Activated CD4-positive, alpha-beta memory T cell treated with anti-CD3 and anti-CD28 coated beads for 36 hours (primary cell): Measurements from ENCODE around the gene ZNF358. TPM values are rescaled to one million over a fixed set of nuclear protein-coding genes. Genes with fewer than 3 reads are reported as not detected.

Experiments
- CTCF ChIA-PET: fragments of 350-600 bp; sonication (Branson Sonifier 250); formaldehyde crosslinking; loops from one replicate; lab custom pipeline; 2021; ENCODE audit warnings: antibody characterized with exemption, inconsistent platforms; lab: Charles Lee
- POLR2A ChIA-PET: fragments of 350-600 bp; sonication (Branson Sonifier 250); formaldehyde crosslinking; loops from one replicate; lab custom pipeline; 2021; ENCODE audit warnings: antibody characterized with exemption; lab: Charles Lee
- DNase-seq: peaks from one replicate; pipeline ENCODE4 v3.0.0-alpha.2; 2020
- H3K27ac Mint-ChIP-seq: one replicate; pipeline ENCODE4 v1.8.0; 2021; ENCODE audit warnings: mixed read lengths
- H3K27me3 Mint-ChIP-seq: one replicate; pipeline ENCODE4 v1.8.0; 2021; ENCODE audit warnings: mixed read lengths
- H3K36me3 Mint-ChIP-seq: one replicate; pipeline ENCODE4 v1.8.0; 2021; ENCODE audit warnings: mixed read lengths
- H3K4me1 Mint-ChIP-seq: one replicate; pipeline ENCODE4 v1.8.0; 2021; ENCODE audit warnings: low read depth, mixed read lengths
- H3K4me3 Mint-ChIP-seq: one replicate; pipeline ENCODE4 v1.8.0; 2021; ENCODE audit warnings: mild to moderate bottlenecking, mixed read lengths
- H3K9me3 Mint-ChIP-seq: one replicate; pipeline ENCODE4 v1.8.0; 2021; ENCODE audit warnings: mixed read lengths
- intact Hi-C: fragments of 100-400 bp; cut with micrococcal nuclease; formaldehyde crosslinking; loops from one replicate; pipeline ENCODE4 v1.15.1; 2023
- total RNA-seq, 2 experiments: library from RNA; stranded (reverse); gene quantifications; one replicate each; pipeline ENCODE4 v1.2.3, GENCODE V29; 2021

ZNF358 gene
- total RNA-seq, result 1 to 10 TPM; 4.6 to 6.0 TPM

DNA sequence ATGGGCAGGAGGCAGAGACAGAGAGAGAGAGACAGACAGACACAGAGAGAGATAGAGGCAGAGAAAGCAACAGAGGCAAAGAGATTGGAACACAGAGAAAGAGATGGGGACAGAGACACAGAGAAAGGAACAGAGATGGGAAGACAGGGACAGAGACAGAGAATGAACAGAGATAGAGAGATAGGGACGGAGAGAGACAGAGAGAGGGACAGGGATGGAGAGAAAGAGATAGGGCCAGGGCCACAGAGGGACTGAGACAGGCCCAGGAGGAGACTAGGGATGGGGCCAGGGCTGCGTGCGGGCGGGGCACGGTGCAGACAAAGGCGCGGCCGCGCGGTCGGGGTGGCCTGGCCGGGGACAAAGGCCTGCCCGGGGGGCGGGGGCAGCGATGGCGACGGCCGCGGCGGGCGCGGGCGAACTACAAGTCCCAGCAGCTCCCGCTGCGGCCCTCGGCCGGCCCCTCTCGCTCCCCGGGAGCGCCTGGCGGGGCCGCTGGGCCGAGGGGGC, at the start of gene ZNF358:
TSS of gene ZNF358 (plus strand) at position 459 of the 507 bp plus-strand sequence. CDS start 3,140 bp downstream, outside the sequence.
- ChIA-PET POLR2A (no interaction called here), CTCF (no interaction called here)
- peak; percentile 53 for DNase-seq
- no peak within 1 kb of the TSS for H3K27ac Mint-ChIP-seq
- intact Hi-C loops, result no loop called here
- H3K27me3 Mint-ChIP-seq, result peaks cover 16% of the 10 kb centered on the region
- peak within 1 kb of the TSS; percentile 62 for H3K4me3 Mint-ChIP-seq
- peaks cover 7% of the 10 kb centered on the region for H3K4me1 Mint-ChIP-seq
- H3K36me3 Mint-ChIP-seq, result no peaks in the 10 kb centered on the region
- no peaks in the 10 kb centered on the region for H3K9me3 Mint-ChIP-seq

DNA sequence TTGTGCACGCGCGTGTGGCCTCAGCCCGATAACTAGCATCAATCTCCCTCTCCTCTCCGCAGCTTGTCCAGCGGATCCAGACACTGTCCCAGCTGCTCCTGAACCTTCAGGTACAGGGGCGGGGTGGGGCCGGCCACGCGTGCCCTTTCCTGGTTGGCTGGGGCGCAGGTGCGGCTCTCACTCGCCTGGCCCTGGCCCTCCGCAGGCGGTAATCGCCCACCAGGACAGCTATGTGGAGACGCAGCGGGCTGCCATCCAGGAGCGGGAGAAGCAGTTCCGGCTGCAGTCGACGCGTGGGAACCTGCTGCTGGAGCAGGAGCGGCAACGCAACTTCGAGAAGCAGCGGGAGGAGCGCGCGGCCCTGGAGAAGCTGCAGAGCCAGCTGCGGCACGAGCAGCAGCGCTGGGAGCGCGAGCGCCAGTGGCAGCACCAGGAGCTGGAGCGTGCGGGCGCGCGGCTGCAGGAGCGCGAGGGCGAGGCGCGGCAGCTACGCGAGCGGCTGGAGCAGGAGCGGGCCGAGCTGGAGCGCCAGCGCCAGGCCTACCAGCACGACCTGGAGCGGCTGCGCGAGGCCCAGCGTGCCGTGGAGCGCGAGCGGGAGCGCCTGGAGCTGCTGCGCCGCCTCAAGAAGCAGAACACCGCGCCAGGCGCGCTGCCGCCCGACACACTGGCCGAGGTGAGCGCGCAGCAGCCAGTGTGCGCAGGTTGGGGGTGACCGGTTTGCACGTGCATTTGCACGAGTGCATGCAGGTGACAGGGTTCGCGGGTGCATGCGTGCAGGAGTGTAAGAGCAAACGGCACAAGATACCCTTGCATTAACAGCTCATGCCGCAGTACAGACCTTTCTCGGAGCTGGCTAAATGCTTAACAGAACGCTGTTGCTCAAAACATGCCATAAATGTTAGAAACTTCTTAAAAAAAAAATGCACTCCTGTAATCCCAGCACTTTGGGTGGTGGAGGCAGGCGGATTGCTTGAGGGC, 48.6 kb upstream of the ZNF358 start:
- no peak for DNase-seq
- H3K27me3 Mint-ChIP-seq, result no peaks in the 10 kb centered on the region
- peaks cover 12% of the 10 kb centered on the region for H3K36me3 Mint-ChIP-seq
- no peaks in the 10 kb centered on the region for H3K9me3 Mint-ChIP-seq
- no peak overlapping the region for H3K4me3 Mint-ChIP-seq
- intact Hi-C loops, result no loop called here
- ChIA-PET POLR2A (no interaction called here), CTCF (interaction anchor here (0.5 kb wide), 1 partner anchor 25 kb away, joined by 3 read pairs; no protein-coding TSS in a partner anchor)
- no peaks in the 10 kb centered on the region for H3K4me1 Mint-ChIP-seq
- H3K27ac Mint-ChIP-seq, result no peak overlapping the region

DNA sequence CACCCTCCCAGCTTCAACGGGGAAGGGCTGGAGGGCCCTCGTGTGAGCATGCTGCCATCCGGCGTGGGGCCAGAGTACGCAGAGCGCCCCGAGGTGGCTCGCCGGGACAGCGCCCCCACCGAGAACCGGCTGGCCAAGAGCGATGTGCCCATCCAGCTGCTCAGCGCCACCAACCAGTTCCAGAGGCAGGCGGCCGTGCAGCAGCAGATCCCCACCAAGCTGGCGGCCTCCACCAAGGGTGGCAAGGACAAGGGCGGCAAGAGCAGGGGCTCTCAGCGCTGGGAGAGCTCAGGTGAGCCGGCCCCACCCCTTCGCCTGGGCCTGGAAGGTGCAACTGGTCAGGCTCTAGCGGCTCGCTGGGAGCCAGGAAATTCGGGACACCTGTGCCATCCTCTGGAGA, 47.1 kb upstream of the ZNF358 start:
- ChIA-PET POLR2A (interaction anchor here (0.6 kb wide), 1 partner anchor 1416 kb away, joined by 3 read pairs; no protein-coding TSS in a partner anchor), CTCF (no interaction called here)
- H3K27ac Mint-ChIP-seq, result no peak overlapping the region
- peaks cover 9% of the 10 kb centered on the region for H3K36me3 Mint-ChIP-seq
- H3K4me3 Mint-ChIP-seq, result no peak overlapping the region
- no peak for DNase-seq
- intact Hi-C loops, result no loop called here
- no peaks in the 10 kb centered on the region for H3K4me1 Mint-ChIP-seq
- H3K27me3 Mint-ChIP-seq, result no peaks in the 10 kb centered on the region
- H3K9me3 Mint-ChIP-seq, result no peaks in the 10 kb centered on the region

DNA sequence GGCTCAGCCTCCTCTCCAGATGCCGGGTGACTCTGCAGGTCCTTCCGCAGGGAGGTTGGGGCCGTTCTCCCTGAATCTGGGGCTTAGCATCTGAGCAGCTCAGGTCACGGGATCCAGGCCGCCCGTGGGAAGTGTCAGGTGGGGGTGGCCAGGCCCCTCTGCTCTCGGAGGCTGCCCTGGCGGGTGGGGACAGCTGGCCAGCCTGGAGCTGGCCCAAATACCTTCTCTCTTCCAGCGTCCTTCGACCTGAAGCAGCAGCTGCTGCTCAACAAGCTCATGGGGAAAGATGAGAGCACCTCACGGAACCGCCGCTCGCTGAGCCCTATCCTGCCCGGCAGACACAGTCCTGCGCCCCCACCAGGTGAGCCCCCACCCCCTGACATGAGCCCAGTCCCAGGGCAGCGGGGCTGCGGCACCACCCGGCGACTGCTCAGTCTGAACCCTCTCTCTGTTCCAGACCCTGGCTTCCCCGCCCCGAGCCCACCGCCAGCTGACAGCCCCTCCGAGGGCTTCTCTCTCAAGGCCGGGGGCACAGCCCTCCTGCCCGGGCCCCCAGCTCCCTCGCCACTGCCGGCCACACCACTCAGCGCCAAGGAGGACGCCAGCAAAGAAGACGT, 46.1 kb upstream of the ZNF358 start:
- Mint-ChIP-seq H3K36me3 (peaks cover 7% of the 10 kb centered on the region), H3K4me3 (no peak overlapping the region), H3K27me3 (no peaks in the 10 kb centered on the region), H3K9me3 (no peaks in the 10 kb centered on the region), H3K4me1 (no peaks in the 10 kb centered on the region), H3K27ac (no peak overlapping the region)
- ChIA-PET CTCF (no interaction called here), POLR2A (no interaction called here)
- DNase-seq, result no peak
- intact Hi-C loops, result no loop called here

DNA sequence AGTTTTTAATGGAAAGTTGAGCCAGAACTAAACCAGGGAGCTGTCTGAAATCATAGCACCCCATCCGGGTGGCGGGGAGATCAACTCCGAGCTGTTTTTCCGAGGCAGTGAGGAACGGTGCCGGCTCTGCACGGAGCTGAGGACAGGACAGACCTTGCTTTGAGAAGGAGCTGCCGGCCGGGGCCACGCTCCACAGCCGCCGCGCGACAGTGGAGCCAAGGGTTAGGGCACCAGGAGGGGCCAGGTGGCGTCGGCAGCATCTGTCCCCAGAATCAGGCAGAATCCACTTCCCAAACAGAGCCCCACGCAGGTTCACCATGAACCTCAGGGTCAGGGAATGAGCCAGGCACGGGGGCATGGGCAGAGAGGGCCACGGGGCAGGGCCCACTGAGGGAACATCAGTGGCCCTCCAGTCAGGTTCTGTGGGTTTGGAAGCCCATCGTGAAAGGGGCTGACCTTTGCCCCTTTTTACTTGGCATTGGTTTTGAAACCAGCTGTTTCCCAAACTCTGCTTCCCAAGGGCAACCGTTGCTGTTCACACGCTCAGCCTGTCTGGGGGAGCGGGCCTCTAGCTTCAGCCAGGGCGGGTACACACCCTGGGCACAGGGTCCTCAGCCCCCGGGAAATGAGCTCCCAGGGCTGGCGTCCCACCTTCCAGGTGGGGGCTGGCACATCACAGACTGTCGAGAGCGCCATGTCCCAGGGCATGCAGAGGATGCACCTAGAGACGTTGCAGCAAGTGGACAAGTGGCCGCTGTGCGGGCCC, 45.2 kb upstream of the ZNF358 start:
- no peaks in the 10 kb centered on the region for H3K9me3 Mint-ChIP-seq
- no peaks in the 10 kb centered on the region for H3K4me1 Mint-ChIP-seq
- H3K4me3 Mint-ChIP-seq, result no peak overlapping the region
- H3K27ac Mint-ChIP-seq, result no peak overlapping the region
- no peaks in the 10 kb centered on the region for H3K27me3 Mint-ChIP-seq
- intact Hi-C loops, result no loop called here
- CTCF ChIA-PET, result no interaction called here
- no peak for DNase-seq
- H3K36me3 Mint-ChIP-seq, result peaks cover 7% of the 10 kb centered on the region
- POLR2A ChIA-PET, result no interaction called here

DNA sequence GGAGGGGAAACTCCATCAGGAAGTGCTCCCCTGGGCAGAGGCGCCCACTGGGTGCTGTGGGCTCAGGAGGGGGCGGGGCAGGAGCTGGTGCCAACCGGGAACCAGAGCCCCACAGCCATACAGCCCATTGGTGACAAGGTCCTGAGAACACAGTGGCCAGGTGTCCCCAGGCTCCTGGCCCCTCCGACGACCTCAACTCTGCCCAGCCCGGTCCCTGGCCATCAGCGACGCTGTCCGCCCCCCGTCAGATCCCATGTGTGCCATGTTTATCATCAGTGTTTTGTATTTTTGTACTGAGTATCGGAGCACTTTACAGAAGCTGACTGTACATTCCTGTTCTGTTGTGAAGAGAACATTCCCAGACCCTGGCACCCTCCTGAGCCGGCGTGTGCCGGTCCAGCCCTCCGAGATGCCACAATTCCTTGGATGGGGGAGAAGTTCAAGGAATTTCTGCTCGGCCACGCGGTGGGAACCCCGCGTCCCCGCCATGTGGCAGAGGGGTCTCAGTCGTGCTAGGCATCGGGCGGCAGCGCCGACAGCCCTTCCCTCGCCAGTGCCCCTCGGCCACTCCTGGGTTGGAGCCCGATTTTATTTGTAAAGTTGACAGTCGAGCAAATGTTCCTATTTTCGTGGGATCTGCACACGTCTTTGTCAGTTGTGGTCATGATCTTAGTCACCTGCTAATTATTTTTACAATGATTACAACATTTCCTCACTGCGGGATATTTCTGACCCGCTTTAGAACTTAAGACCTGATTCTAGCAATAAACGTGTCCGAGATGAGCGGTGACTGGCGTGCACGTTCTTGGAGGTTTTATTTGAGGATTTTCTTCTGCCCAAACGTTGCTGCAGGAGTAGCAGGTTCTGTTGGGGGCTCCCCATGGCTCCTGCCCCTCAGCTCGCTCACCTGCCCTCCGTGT, 43.9 kb upstream of the ZNF358 start:
- CTCF ChIA-PET, result no interaction called here
- H3K27me3 Mint-ChIP-seq, result no peaks in the 10 kb centered on the region
- no peak for DNase-seq
- peaks cover 7% of the 10 kb centered on the region for H3K36me3 Mint-ChIP-seq
- no peak overlapping the region for H3K27ac Mint-ChIP-seq
- H3K9me3 Mint-ChIP-seq, result no peaks in the 10 kb centered on the region
- H3K4me1 Mint-ChIP-seq, result no peaks in the 10 kb centered on the region
- intact Hi-C loops, result no loop called here
- POLR2A ChIA-PET, result no interaction called here
- H3K4me3 Mint-ChIP-seq, result no peak overlapping the region

DNA sequence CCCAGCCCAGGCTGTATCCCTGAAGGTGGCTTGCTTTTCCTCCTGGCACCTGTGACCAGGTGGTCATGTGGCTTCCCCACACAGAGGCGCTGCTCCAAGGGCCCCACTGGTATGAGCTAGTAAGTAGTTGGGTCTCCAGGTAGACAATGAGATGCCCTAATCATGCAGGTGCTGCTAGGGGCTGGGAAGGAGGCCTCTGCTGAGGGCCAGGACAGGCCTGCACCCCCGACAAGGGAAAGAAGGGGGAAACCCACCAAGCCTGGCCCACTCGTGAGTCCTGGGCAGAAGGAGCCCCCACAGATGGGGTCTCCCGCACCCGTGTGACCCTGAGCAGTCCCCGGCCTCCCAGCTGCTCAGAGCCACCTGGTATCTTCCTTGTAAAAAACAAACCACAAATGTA, 40.2 kb upstream of the ZNF358 start:
- intact Hi-C loops, result no loop called here
- no peak overlapping the region for H3K4me3 Mint-ChIP-seq
- no peaks in the 10 kb centered on the region for H3K4me1 Mint-ChIP-seq
- no peaks in the 10 kb centered on the region for H3K27me3 Mint-ChIP-seq
- peaks cover 5% of the 10 kb centered on the region for H3K36me3 Mint-ChIP-seq
- no peak for DNase-seq
- ChIA-PET POLR2A (no interaction called here), CTCF (no interaction called here)
- no peaks in the 10 kb centered on the region for H3K9me3 Mint-ChIP-seq
- H3K27ac Mint-ChIP-seq, result no peak overlapping the region

DNA sequence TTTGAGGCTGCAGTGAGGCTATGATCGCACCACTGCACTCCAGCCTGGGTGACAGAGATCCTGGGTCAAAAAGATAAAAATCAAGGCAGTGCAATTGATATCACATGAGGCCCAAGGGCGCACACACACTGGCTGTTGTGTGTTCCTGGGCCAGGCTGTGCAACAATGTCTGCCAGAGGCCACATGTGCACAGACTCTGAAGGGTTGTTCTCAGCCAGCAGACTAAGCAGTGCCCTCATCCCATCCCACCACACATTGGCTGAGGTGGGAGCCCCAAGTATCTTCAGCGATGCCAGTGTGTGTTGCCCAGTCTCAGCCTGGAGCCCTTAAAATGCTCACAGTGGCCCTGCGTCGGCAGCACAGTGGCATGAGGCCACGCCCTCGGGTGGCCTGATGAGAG, 39.7 kb upstream of the ZNF358 start:
- intact Hi-C loops, result no loop called here
- Mint-ChIP-seq H3K4me1 (no peaks in the 10 kb centered on the region), H3K9me3 (no peaks in the 10 kb centered on the region), H3K27ac (no peak overlapping the region), H3K27me3 (no peaks in the 10 kb centered on the region), H3K36me3 (peaks cover 5% of the 10 kb centered on the region), H3K4me3 (no peak overlapping the region)
- CTCF ChIA-PET, result no interaction called here
- DNase-seq, result no peak
- POLR2A ChIA-PET, result no interaction called here

DNA sequence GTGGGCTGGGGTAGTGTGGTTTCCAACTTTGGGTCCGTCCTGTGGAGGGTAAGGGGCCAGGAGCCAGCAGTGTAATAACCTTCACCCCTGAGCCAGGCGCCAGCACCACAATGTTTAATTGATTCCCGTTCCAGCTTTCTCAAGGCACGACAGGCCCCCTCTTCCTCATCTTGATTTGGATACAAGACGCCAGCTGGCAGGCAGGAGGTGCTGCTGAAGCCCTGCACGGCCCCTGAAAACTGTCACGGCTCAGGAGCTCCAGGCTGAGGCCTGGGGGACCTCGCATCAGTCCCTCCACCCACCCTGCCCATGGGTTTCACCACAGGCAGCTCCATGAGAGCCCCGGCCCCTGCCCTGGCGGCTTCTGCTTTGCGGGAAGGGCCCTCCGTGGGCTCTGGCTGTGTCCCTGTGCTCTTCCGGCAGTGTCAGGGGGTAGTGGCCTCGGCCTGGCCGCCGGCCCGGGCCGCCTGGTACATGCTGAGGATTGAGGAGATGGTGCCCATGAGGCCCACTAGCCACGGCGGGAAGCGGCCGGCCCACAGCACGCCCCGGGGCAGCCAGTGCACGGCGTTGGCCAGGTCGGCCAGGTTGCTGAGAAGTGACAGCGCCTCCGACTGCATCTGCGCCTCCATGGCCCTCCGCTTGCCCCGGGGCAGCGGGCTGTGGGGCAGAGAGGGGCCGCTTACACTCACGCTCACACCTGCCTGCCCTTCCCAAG, 39.0 kb upstream of the ZNF358 start:
- ChIA-PET POLR2A (no interaction called here), CTCF (no interaction called here)
- H3K36me3 Mint-ChIP-seq, result peaks cover 2% of the 10 kb centered on the region
- no peak for DNase-seq
- H3K4me3 Mint-ChIP-seq, result no peak overlapping the region
- no peak overlapping the region for H3K27ac Mint-ChIP-seq
- H3K4me1 Mint-ChIP-seq, result no peaks in the 10 kb centered on the region
- intact Hi-C loops, result no loop called here
- no peaks in the 10 kb centered on the region for H3K27me3 Mint-ChIP-seq
- no peaks in the 10 kb centered on the region for H3K9me3 Mint-ChIP-seq

DNA sequence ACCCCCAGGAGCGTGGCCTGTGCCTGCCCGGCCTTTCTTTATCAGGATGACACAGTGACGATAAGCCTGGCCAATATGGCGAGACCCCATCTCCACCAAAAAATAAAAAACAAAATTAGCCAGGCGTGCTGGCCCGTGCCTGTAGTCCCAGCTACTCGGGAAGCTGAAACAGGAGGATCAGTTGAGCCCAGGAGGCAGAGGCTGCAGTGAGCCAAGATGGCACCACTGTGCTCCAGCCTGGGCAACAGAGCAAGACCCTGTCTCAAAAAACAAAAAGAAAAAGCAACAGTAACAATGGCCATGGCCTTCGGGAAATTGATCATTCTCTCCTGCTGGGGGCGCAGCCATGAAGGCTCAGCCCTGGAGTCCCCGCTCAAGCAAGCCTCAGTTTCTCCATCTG, 38.1 kb upstream of the ZNF358 start:
- no peak overlapping the region for H3K4me3 Mint-ChIP-seq
- ChIA-PET POLR2A (no interaction called here), CTCF (no interaction called here)

More for the DNA sequence above, 38.1 kb upstream of the ZNF358 start:
- Mint-ChIP-seq H3K27me3 (no peaks in the 10 kb centered on the region), H3K4me1 (no peaks in the 10 kb centered on the region), H3K27ac (no peak overlapping the region), H3K36me3 (peaks cover 2% of the 10 kb centered on the region), H3K9me3 (no peaks in the 10 kb centered on the region)
- DNase-seq, result no peak
- intact Hi-C loops, result no loop called here
